K562 (cell line): ENCODE data around the gene SLC2A6. TPM values are rescaled to one million over a fixed set of nuclear protein-coding genes. Genes with fewer than 3 reads are reported as not detected.

Experiments used
- CBFB ChIP-seq: sonication (generic); formaldehyde crosslinking; IDR thresholded peaks from 2 replicates; pipeline ENCODE4 v1.4.0; 2020; ENCODE audit warnings: mild to moderate bottlenecking, missing genetic modification reagents
- GABPB1 ChIP-seq: sonication (generic); formaldehyde crosslinking; IDR thresholded peaks from 2 replicates; pipeline ENCODE4 v1.8.0; 2022; ENCODE audit warnings: mild to moderate bottlenecking, missing genetic modification reagents
- GABPB2 ChIP-seq: fragments of 250-450 bp; sonication (Bioruptor Pico); conservative IDR thresholded peaks from 2 replicates; pipeline ENCODE4 v1.5.1; 2021; ENCODE audit warnings: mild to moderate bottlenecking
- HDAC8 ChIP-seq: fragments of 450-650 bp; IDR thresholded peaks from 2 replicates; pipeline ENCODE4 v1.6.1; 2016; ENCODE audit warnings: mild to moderate bottlenecking, missing genetic modification characterization, moderate library complexity, missing compliant biosample characterization
- LEF1 ChIP-seq: fragments of 450-650 bp; IDR thresholded peaks from 2 replicates; pipeline ENCODE4 v1.6.1; 2016; ENCODE audit warnings: mild to moderate bottlenecking
- ZNF224 ChIP-seq: sonication (generic); formaldehyde crosslinking; IDR thresholded peaks from 2 replicates; pipeline ENCODE4 v1.8.0; 2022; ENCODE audit warnings: mild to moderate bottlenecking, missing genetic modification reagents
- polyA plus RNA-seq, 8 experiments: library from polyadenylated mRNA; depleted of rRNA in 4 of 8; stranded (reverse) in 5 of 8; unstranded in 3 of 8; fragments of >200 nt; fragmentation: Nextera tagmentation in 2 of 8; fragmentation: Illumina TruSeq in 1 of 8; extraction: Ambion mirVana in 2 of 8; extraction: Trizol in 1 of 8; gene quantifications; 2 replicates each; pipeline versions ENCODE4 v1.2.1 to v1.2.3, GENCODE V29; 2011 to 2014; ENCODE audit warnings: inconsistent platforms in 1 of 8, missing spikeins in 1 of 8
- total RNA-seq, 7 experiments: library from RNA; depleted of rRNA in 6 of 7; stranded (reverse); fragments of >200 nt in 6 of 7; fragmentation: Illumina TruSeq in 2 of 7; extraction: Trizol in 2 of 7; gene quantifications; 2 replicates each; pipeline versions ENCODE4 v1.2.1 to v1.2.3, GENCODE V29; 2011 to 2021; ENCODE audit warnings: low replicate concordance in 1 of 7
- TF ChIP-seq, protein P1 (sequence below): fragments of 250-450 bp; sonication (Bioruptor Pico); IDR thresholded peaks from 2 replicates; pipeline ENCODE4 v1.4.0; 2020; ENCODE audit warnings: borderline replicate concordance
- TF ChIP-seq, protein P2 (sequence below), 2 experiments: fragments of 450-650 bp in 1 of 2; sonication (generic) in 1 of 2; formaldehyde crosslinking; conservative IDR thresholded peaks; 2 replicates each; pipeline versions ENCODE4 v1.4.0 to v1.8.1; 2020 to 2022; ENCODE audit warnings: mild to moderate bottlenecking in 1 of 2, missing genetic modification reagents in 1 of 2

Gene SLC2A6
- total and polyA plus RNA-seq, 9 of the 15 experiments (the other 6 are each of a cell fraction or from before 2014, with no cell fraction given): 0.04 to 0.38 (median 0.09) TPM; not detected in 3

- TF ChIP-seq, protein P1, sequence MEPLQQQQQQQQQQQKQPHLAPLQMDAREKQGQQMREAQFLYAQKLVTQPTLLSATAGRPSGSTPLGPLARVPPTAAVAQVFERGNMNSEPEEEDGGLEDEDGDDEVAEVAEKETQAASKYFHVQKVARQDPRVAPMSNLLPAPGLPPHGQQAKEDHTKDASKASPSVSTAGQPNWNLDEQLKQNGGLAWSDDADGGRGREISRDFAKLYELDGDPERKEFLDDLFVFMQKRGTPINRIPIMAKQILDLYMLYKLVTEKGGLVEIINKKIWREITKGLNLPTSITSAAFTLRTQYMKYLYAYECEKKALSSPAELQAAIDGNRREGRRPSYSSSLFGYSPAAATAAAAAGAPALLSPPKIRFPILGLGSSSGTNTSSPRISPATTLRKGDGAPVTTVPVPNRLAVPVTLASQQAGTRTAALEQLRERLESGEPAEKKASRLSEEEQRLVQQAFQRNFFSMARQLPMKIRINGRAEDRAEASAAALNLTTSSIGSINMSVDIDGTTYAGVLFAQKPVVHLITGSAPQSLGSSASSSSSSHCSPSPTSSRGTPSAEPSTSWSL (CRISPR knock-in tag): no peak
- TF ChIP-seq CBFB (CRISPR knock-in tag) (no peak), GABPB1 (peak; percentile 43; the same call in 1 of the 2 replicates), ZNF224 (CRISPR knock-in tag) (no peak), GABPB2 (CRISPR knock-in tag) (no peak), HDAC8 (tag) (no peak), LEF1 (no peak)
- TF ChIP-seq, protein P2, sequence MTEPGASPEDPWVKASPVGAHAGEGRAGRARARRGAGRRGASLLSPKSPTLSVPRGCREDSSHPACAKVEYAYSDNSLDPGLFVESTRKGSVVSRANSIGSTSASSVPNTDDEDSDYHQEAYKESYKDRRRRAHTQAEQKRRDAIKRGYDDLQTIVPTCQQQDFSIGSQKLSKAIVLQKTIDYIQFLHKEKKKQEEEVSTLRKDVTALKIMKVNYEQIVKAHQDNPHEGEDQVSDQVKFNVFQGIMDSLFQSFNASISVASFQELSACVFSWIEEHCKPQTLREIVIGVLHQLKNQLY (CRISPR knock-in tag; conservative IDR thresholded peaks at IDR 0.05): no peak
Measured at GRCh38 chr9:133478851-133479711, at the start of gene SLC2A6 (continued).
